Thoracic aorta (tissue), 2 donors: Measurements from ENCODE around the gene TAAR6. TPM values are rescaled to one million over a fixed set of nuclear protein-coding genes. Genes with fewer than 3 reads are reported as not detected.

Source experiments
- ATAC-seq: fragments of 150-250 bp; one replicate; pipeline ENCODE4 v1.8.0; 2017; ENCODE audit warnings: low read depth; ENCODE audit not compliant: insufficient number of reproducible peaks, low FRiP score
- DNase-seq: peaks from one replicate; pipeline ENCODE4 v3.0.0-alpha.2; 2020; ENCODE audit warnings: low spot score
- H3K27ac ChIP-seq, 2 donors: fragments of 200-600 bp; sonication (generic); 1 replicate in 1 of 2; 2 replicates in 1 of 2; pipeline ENCODE4 v1.5.1; 2016; ENCODE audit warnings: mild to moderate bottlenecking in 2 of 2, moderate library complexity in 2 of 2
- H3K27me3 ChIP-seq: fragments of 200-600 bp; sonication (generic); replicated peaks from 2 replicates; pipeline ENCODE4 v1.6.0; 2016; ENCODE audit warnings: mild to moderate bottlenecking; ENCODE audit not compliant: insufficient read depth
- H3K36me3 ChIP-seq: fragments of 200-600 bp; sonication (generic); one replicate; pipeline ENCODE4 v1.5.1; 2016
- H3K4me1 ChIP-seq, 2 donors: fragments of 200-600 bp; sonication (generic); 1 replicate in 1 of 2; 2 replicates in 1 of 2; pipeline versions ENCODE4 v1.5.1 to v1.6.0; 2016; ENCODE audit warnings: low read depth in 2 of 2, mild to moderate bottlenecking in 1 of 2; ENCODE audit not compliant: control insufficient read depth in 1 of 2
- H3K4me3 ChIP-seq: fragments of 200-600 bp; sonication (generic); 2 replicates; pipeline ENCODE4 v1.5.1; 2016; ENCODE audit warnings: mild to moderate bottlenecking
- H3K9me3 ChIP-seq: fragments of 200-600 bp; sonication (generic); 2 replicates; pipeline ENCODE4 v1.5.1; 2016
- total RNA-seq, 2 donors: library from RNA; depleted of rRNA; stranded (reverse); fragments of >200 nt; gene quantifications; one replicate each; pipeline versions ENCODE4 v1.1.0 to v1.2.3, GENCODE V29; 2016
- TF ChIP-seq, protein P1 (sequence below): fragments of 200-600 bp; sonication (generic); IDR thresholded peaks from one replicate; pipeline ENCODE4 v1.5.1; 2019; ENCODE audit warnings: antibody characterized with exemption

The TAAR6 gene
- total RNA-seq, 2 donors from 2014 or later, result not detected

DNA sequence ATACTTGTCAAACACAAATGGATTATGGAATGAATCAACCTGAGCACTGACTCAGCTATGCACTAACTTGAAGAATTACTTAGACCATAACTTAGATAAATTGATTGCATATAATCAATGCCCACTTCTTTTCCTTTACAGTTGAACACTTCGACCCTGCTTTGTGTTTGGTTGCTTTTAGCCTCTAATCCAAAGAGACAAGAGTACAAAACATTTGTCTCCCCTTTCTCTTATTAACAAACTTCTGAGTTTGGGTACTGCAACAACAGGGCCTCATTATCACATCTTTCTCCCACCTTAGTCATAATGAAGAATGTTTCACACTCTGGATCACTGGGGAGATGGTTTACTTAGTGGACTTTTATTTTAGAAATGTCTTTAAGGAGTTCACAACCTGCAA lies 2.6 kb upstream of the TAAR6 start:
- Histone ChIP-seq H3K4me3 (no peak overlapping the region), H3K27ac (no peak overlapping the region), H3K36me3 (no peaks in the 10 kb centered on the region), H3K27me3 (no peaks in the 10 kb centered on the region), H3K9me3 (no peaks in the 10 kb centered on the region), H3K4me1 (no peaks in the 10 kb centered on the region)
- ATAC-seq (no peak), DNase-seq (no peak)
- TF ChIP-seq, protein P1, sequence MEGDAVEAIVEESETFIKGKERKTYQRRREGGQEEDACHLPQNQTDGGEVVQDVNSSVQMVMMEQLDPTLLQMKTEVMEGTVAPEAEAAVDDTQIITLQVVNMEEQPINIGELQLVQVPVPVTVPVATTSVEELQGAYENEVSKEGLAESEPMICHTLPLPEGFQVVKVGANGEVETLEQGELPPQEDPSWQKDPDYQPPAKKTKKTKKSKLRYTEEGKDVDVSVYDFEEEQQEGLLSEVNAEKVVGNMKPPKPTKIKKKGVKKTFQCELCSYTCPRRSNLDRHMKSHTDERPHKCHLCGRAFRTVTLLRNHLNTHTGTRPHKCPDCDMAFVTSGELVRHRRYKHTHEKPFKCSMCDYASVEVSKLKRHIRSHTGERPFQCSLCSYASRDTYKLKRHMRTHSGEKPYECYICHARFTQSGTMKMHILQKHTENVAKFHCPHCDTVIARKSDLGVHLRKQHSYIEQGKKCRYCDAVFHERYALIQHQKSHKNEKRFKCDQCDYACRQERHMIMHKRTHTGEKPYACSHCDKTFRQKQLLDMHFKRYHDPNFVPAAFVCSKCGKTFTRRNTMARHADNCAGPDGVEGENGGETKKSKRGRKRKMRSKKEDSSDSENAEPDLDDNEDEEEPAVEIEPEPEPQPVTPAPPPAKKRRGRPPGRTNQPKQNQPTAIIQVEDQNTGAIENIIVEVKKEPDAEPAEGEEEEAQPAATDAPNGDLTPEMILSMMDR, result no peak

DNA sequence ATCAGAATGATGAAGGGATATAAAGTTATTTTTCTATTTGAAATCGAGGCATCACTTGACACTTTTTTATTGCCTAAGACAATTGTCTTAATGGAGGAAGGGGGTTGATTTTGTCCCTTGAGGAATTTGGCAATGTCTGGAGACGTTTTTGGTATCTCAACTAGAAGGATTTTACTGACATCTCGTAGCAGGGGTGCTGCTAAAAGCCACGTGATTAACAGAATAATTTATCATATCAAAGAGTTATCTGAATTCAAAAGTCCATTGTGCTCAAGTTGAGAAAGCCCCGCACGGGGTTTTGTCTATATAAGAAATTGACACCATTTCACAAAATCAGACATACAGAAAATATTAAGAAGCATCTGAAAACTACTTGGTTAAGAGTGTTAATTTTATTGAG lies 1.5 kb upstream of the TAAR6 start:
- ATAC-seq (no peak), DNase-seq (no peak)
- Histone ChIP-seq H3K4me1 (no peaks in the 10 kb centered on the region), H3K27me3 (no peaks in the 10 kb centered on the region), H3K27ac (no peak overlapping the region), H3K4me3 (no peak overlapping the region), H3K9me3 (no peaks in the 10 kb centered on the region), H3K36me3 (no peaks in the 10 kb centered on the region)
- TF ChIP-seq, protein P1, result no peak

DNA sequence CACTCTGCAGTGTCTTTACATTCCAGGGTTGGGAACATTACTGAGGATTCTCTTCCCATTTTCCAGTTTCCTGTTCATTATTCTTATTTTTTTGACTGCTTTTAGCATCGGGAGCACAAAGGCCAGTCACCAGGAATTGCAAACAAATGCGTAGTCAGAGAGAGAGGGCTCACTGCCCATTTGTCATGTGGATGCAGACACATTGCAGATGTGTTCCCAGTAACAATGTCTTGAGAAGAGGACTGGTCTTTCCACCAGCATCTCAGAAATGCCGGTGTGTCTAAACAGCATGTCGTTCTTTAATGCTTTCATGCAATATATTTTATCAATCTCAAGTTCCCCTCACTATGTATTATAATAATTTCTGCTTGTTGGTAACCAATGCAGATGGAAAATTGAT lies 952 bp upstream of the TAAR6 start:
- H3K27ac ChIP-seq, result no peak overlapping the region

DNA sequence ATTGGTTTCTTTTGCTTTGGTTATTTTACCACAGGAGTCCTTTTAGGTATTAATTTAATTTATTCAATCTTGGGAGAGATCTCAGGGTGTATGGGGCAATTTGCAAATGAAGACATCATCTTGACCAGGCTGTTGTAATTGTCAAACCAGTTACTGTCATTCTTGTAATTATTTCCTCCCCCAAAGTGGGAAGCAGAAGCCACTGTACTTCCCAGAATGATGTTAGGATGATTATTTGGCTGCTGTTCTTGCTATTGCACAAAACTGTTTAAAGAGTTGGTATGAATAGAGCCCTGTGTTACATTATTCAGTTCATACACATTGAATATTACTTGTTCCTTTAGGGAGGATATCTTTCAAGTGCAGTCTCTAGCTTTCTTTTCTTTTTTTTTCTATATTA lies 1.7 kb downstream of the TAAR6 start:
- Histone ChIP-seq H3K27ac (no peak overlapping the region), H3K9me3 (no peaks in the 10 kb centered on the region), H3K4me1 (no peaks in the 10 kb centered on the region), H3K36me3 (no peaks in the 10 kb centered on the region), H3K4me3 (no peak overlapping the region), H3K27me3 (no peaks in the 10 kb centered on the region)
- no peak for ATAC-seq
- TF ChIP-seq, protein P1, result no peak
- no peak for DNase-seq

More for the DNA sequence above, 952 bp upstream of the TAAR6 start:
- Histone ChIP-seq H3K9me3 (no peaks in the 10 kb centered on the region), H3K4me3 (no peak overlapping the region), H3K4me1 (no peaks in the 10 kb centered on the region), H3K27me3 (no peaks in the 10 kb centered on the region), H3K36me3 (no peaks in the 10 kb centered on the region)
- TF ChIP-seq, protein P1, result no peak
- no peak for ATAC-seq
- DNase-seq, result no peak

DNA sequence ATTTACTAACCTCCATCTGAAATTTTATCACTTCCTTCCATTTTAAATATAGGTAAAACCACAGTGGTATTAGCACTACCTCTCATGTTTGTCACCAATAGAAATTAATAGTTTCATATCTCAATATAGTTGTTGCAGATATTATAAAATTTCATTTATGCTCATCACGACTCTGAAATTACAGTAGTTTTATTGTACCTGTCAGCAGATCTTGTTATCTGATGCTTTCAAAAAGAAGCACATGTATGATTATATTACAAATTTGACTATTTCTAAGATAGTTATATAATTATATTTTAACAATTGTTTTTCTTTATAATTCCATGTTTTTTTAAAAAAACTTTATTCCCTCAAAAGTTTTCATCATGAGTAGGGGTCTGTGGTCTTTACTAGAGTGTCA lies 14.6 kb downstream of the TAAR6 start:
- ATAC-seq (no peak), DNase-seq (no peak)
- Histone ChIP-seq H3K9me3 (no peaks in the 10 kb centered on the region), H3K4me1 (no peaks in the 10 kb centered on the region), H3K27ac (no peak overlapping the region), H3K36me3 (no peaks in the 10 kb centered on the region), H3K4me3 (no peak overlapping the region), H3K27me3 (no peaks in the 10 kb centered on the region)
- TF ChIP-seq, protein P1, result no peak
